Keratinocyte (primary cell): ENCODE measurements around the gene TIFAB. TPM values are rescaled to one million over a fixed set of nuclear protein-coding genes. Genes with fewer than 3 reads are reported as not detected.

Experiments
- DNase-seq: peaks from one replicate; pipeline ENCODE4 v3.0.0-alpha.2; 2011; ENCODE audit warnings: low read depth, missing footprints, low spot score
- FAIRE-seq: peaks from 2 replicates; lab custom pipeline; 2011; peaks lifted over from hg19 to GRCh38; lab: Jason Lieb, UNC
- H2AFZ ChIP-seq: 2 replicates; pipeline ENCODE4 v1.6.0; 2012; ENCODE audit warnings: low read length, control low read depth, inconsistent platforms; ENCODE audit not compliant: control insufficient read depth
- H3K27ac ChIP-seq: 2 replicates; pipeline ENCODE4 v1.5.1; 2011; ENCODE audit warnings: low read length; ENCODE audit not compliant: control insufficient read depth, insufficient read depth
- H3K27me3 ChIP-seq: 3 replicates; pipeline ENCODE4 v1.6.0; 2011; ENCODE audit warnings: low read length; ENCODE audit not compliant: control insufficient read depth, insufficient read depth; ENCODE audit errors: extremely low read depth
- H3K36me3 ChIP-seq, 2 experiments: 2 replicates in 1 of 2; 3 replicates in 1 of 2; pipeline ENCODE4 v1.5.1; 2011; ENCODE audit warnings: low read length in 2 of 2, mild to moderate bottlenecking in 1 of 2; ENCODE audit not compliant: control insufficient read depth in 2 of 2, insufficient read depth in 2 of 2; ENCODE audit errors: extremely low read depth in 1 of 2
- H3K4me1 ChIP-seq: 3 replicates; pipeline ENCODE4 v1.5.1; 2011; ENCODE audit warnings: low read length; ENCODE audit not compliant: control insufficient read depth, insufficient read depth; ENCODE audit errors: extremely low read depth
- H3K4me2 ChIP-seq: 3 replicates; pipeline ENCODE4 v1.6.0; 2011; ENCODE audit warnings: low read depth, low read length; ENCODE audit not compliant: control insufficient read depth, insufficient read depth; ENCODE audit errors: extremely low read depth
- H3K4me3 ChIP-seq, 3 experiments: fragments of 200-600 bp in 1 of 3; sonication (generic) in 1 of 3; 2 replicates in 2 of 3; 3 replicates in 1 of 3; pipeline ENCODE4 v1.5.1; 2011 to 2016; ENCODE audit warnings: low read length in 3 of 3, mild to moderate bottlenecking in 3 of 3, control low read depth in 2 of 3, inconsistent platforms in 1 of 3, low read depth in 1 of 3, mixed read lengths in 1 of 3, mixed run types in 1 of 3, moderate library complexity in 1 of 3; ENCODE audit not compliant: control insufficient read depth in 2 of 3, insufficient read depth in 2 of 3; ENCODE audit errors: extremely low read depth in 1 of 3
- H3K79me2 ChIP-seq: 2 replicates; pipeline ENCODE4 v1.6.0; 2012; ENCODE audit warnings: low read length; ENCODE audit not compliant: control insufficient read depth, insufficient read depth
- H3K9ac ChIP-seq: 3 replicates; pipeline ENCODE4 v1.6.0; 2011; ENCODE audit warnings: low read length; ENCODE audit not compliant: control insufficient read depth, insufficient read depth; ENCODE audit errors: extremely low read depth
- H3K9me1 ChIP-seq: 3 replicates; pipeline ENCODE4 v1.6.0; 2011; ENCODE audit warnings: low read length; ENCODE audit not compliant: control insufficient read depth, insufficient read depth; ENCODE audit errors: extremely low read depth
- H3K9me3 ChIP-seq: 2 replicates; pipeline ENCODE4 v1.5.1; 2012; ENCODE audit warnings: low read depth, low read length; ENCODE audit not compliant: control insufficient read depth
- H4K20me1 ChIP-seq: 3 replicates; pipeline ENCODE4 v1.6.0; 2011; ENCODE audit warnings: low read length; ENCODE audit not compliant: control insufficient read depth, insufficient read depth; ENCODE audit errors: extremely low read depth
- EZH2 ChIP-seq: IDR thresholded peaks from one replicate; pipeline ENCODE4 v1.6.1; 2012; ENCODE audit warnings: inconsistent platforms, mild to moderate bottlenecking, low read length, moderate library complexity
- dilution Hi-C: fragments of 300-500 bp; cut with MboI; formaldehyde crosslinking; loops from one replicate; pipeline ENCODE4 v1.7.0; 2020; ENCODE audit warnings: low sequenced_read_pairs; ENCODE audit not compliant: extremely low pct_ligation_motif_present
- polyA plus RNA-seq, 5 experiments: library from polyadenylated mRNA; depleted of rRNA in 3 of 5; stranded (reverse) in 3 of 5; stranded (forward) in 1 of 5; unstranded in 1 of 5; fragments of >200 nt; gene quantifications; 1 replicate in 1 of 5; 2 replicates in 3 of 5; 3 replicates in 1 of 5; pipeline versions ENCODE4 v1.2.1 to v1.2.3, GENCODE V29; 2011 to 2012; ENCODE audit warnings: missing spikeins in 2 of 5, low read depth in 1 of 5, low replicate concordance in 1 of 5
- TF ChIP-seq, protein P1 (sequence below), 3 experiments: IDR thresholded peaks in 1 of 3; conservative IDR thresholded peaks in 1 of 3; optimal IDR thresholded peaks in 1 of 3; 2 replicates in 2 of 3; 3 replicates in 1 of 3; pipeline versions ENCODE3 to v1.5.1; 2011; ENCODE audit warnings: low read length in 3 of 3, mild to moderate bottlenecking in 3 of 3, moderate library complexity in 2 of 3, control low read depth in 1 of 3, inconsistent platforms in 1 of 3; ENCODE audit not compliant: insufficient read depth in 2 of 3; ENCODE audit errors: extremely low read depth in 1 of 3

The TIFAB gene
- polyA plus RNA-seq, 1 donor (not counting 4 experiments of a cell fraction or from before 2014, with no cell fraction given), result not detected

DNA sequence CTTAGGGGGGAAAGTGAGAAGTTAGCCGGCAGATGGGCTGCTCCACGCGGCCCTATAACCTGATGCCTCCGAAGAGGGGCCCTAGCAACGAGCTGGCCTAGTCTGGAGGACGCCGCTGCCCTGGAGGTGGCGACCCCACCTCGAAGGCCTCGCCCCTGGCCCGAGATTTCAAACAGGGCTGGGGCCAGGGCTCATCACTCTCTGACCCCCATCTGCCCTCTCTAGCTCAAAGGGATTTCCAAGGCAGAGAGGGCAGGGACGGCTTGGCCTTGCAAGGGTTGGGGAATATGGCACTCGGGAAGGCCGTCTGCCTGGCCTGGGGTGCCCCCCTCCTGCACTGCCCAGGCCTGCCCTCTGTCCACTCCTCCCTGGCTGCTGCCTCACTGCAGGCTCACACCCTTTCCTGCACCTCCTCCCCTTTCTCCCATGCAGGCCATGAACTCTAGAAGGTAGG lies 25.5 kb upstream of the TIFAB start:
- no peaks in the 10 kb centered on the region for H4K20me1 ChIP-seq
- no peaks in the 10 kb centered on the region for H3K9me3 ChIP-seq
- no peak overlapping the region for H3K9ac ChIP-seq
- H3K4me2 ChIP-seq, result no peak overlapping the region
- dilution Hi-C loops, result no loop called here
- no peak overlapping the region for H3K27ac ChIP-seq
- no peaks in the 10 kb centered on the region for H3K27me3 ChIP-seq
- no peak overlapping the region for H2AFZ ChIP-seq
- H3K36me3 ChIP-seq, result no peaks in the 10 kb centered on the region
- H3K4me3 ChIP-seq, result no peak overlapping the region
- TF ChIP-seq, protein P1, sequence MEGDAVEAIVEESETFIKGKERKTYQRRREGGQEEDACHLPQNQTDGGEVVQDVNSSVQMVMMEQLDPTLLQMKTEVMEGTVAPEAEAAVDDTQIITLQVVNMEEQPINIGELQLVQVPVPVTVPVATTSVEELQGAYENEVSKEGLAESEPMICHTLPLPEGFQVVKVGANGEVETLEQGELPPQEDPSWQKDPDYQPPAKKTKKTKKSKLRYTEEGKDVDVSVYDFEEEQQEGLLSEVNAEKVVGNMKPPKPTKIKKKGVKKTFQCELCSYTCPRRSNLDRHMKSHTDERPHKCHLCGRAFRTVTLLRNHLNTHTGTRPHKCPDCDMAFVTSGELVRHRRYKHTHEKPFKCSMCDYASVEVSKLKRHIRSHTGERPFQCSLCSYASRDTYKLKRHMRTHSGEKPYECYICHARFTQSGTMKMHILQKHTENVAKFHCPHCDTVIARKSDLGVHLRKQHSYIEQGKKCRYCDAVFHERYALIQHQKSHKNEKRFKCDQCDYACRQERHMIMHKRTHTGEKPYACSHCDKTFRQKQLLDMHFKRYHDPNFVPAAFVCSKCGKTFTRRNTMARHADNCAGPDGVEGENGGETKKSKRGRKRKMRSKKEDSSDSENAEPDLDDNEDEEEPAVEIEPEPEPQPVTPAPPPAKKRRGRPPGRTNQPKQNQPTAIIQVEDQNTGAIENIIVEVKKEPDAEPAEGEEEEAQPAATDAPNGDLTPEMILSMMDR (optimal IDR thresholded peaks at IDR 0.05 in 1 of 3, IDR thresholded peaks at IDR 0.05 in 1 of 3, conservative IDR thresholded peaks at IDR 0.05 in 1 of 3; ENCODE audit: extremely low read depth in 1 of 3, insufficient read depth in 2 of 3, low read length in 3 of 3), result no peak
- TF ChIP-seq EZH2, result no peak
- no peak for DNase-seq
- no peaks in the 10 kb centered on the region for H3K9me1 ChIP-seq
- no peak for FAIRE-seq
- no peaks in the 10 kb centered on the region for H3K79me2 ChIP-seq
- H3K4me1 ChIP-seq, result peaks cover 12% of the 10 kb centered on the region

DNA sequence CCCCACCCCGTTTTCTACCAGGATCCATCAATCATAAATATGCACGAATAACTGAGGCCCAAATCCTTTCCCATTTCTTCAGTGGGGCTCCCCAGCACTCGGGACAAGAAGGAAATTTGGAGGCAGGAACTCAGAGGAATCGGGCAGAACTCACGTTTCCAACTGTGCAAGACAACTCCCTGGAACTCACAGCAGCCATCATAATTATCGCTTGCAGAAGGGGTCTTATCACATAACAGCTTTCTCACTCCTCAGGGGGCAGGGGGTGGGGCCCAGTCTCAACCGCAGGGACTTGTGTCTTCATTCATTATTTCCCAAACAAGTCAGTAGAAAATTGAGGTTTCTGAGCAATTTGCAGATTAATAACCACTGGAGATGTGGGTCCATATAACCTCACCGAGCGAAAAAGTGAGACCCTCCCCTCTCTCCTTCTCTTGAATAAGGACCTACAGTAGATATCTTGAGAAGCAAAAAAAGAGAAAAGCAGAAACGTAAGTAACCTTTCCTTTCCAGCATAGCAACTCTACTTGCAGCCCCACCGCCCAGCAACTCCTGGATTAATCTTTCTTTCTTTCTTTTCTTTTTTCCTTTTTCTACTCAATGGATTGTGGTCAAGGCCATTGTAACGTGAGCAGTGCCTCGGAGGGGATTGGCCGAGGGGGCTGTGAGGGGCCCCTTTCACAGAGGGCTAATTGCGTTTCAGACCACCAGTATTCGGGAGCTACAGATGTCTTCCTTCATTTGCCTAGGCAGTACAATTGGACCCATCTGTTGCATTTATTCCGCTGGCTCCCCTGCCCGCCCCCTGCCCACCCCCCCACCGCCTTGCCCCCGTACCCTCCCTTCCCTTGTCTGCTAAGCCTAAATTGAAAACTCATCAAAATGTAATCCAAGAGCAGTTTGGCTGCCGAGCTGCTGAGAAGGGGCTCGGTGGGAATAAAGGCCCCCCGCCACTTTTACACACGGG lies 24.7 kb upstream of the TIFAB start:
- Histone ChIP-seq H2AFZ (no peak overlapping the region), H4K20me1 (no peaks in the 10 kb centered on the region), H3K27me3 (no peaks in the 10 kb centered on the region), H3K79me2 (no peaks in the 10 kb centered on the region), H3K36me3 (no peaks in the 10 kb centered on the region), H3K4me2 (no peak overlapping the region), H3K4me3 (no peak overlapping the region), H3K9me3 (no peaks in the 10 kb centered on the region), H3K9me1 (no peaks in the 10 kb centered on the region), H3K4me1 (peaks cover 12% of the 10 kb centered on the region), H3K9ac (no peak overlapping the region), H3K27ac (no peak overlapping the region)
- FAIRE-seq (no peak), DNase-seq (no peak)
- dilution Hi-C loops, result no loop called here
- no peak for TF ChIP-seq EZH2
- TF ChIP-seq, protein P1 (optimal IDR thresholded peaks at IDR 0.05 in 1 of 3, IDR thresholded peaks at IDR 0.05 in 1 of 3, conservative IDR thresholded peaks at IDR 0.05 in 1 of 3; ENCODE audit: extremely low read depth in 1 of 3, insufficient read depth in 2 of 3, low read length in 3 of 3), result no peak
